ENCODE measurements around the gene ABCA12.

- TF ChIP-seq CTCF (IDR thresholded peaks at IDR 0.05) (no peak), POLR2A (IDR thresholded peaks at IDR 0.05) (no peak)
Measured at GRCh38 chr2:215029936-215030335, 108.5 kb downstream of the ABCA12 start.
